Bone marrow (tissue), 2 donors: ENCODE data around the gene MLX.
"Not testable (repeated sequence)": the region's sequence is repeated elsewhere in the genome, so short reads cannot be mapped to it uniquely, and the experiment has no call there.

ENCODE experiments used
- DNase-seq, 2 donors: peaks; one replicate each; lab custom pipeline; 2025; lab: John Stamatoyannopoulos, UW

The MLX gene

DNA sequence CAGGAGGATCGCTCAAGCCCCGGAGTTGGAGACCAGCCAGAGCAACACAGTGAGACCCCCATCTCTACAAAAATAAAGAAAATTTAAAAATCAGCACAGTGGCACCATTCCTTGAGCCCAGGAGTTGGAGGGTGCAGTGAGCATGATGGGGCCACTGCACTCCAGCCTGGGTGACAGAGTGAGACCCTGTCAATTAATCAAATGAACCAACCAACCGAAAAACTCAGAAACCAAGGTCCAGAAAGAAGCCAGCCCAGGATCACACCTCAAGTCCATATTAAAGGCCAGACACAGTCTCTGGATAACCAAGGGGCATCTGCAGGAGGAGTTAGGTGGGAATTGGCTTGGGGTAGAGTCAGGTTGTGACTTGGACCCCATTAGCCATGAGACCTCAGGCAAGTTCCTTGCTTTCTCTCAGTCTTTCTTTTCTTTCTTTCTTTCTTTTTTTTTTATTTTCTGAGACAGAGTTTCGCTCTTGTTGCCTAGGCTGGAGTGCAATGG lies 11.7 kb upstream of the MLX start:
- no peak for DNase-seq

DNA sequence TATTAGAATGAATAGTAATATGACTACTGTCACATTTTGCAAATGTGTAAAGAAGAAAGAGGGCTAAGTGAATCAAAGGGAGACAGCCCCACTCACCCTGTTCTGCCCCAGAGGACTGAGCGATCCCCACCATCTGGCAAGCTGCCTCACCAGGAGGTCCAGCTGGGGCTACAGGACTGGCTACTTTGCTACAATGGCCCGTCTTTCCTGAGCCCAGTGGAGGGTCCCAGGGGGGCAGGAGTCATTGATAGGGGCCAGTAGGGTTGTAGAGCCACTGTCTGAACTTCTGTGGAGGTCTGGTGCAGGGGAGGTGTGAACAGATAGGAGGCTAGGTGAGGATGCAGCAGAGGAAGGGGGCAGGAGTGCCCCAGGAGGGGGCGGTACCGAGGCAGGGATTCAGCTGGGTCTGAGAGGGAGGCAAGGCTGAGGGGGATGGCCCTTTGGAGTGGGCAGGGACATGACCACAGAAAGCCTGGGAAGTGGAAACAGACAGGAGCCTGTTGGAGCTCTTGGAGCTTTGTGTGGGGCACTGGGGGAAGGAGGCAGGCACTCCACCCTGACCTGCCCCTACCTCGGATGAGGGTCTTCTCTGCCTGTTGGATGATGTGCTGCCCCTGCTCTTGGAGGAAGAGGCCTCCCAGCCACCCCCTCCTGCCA lies 10.8 kb upstream of the MLX start:
- DNase-seq: not testable (repeated sequence)

DNA sequence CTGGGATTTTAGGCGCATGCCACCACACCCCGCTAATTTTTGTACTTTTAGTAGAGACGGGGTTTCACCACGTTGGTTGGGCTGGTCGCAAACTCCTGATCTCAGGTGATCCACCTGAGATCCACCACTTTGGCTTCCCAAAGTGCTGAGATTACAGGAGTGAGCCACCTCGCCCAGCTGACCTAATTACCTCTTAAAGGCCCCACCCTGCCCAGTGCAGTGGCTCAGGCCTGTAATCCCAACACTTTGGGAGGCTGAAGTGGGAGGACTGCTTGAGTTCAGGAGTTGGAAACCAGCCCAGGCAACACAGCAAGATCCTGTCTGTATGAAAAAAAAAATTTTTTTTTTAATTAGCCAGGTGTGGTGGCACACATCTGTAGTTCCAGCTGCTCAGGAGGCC lies 7.8 kb upstream of the MLX start:
- DNase-seq: no peak

DNA sequence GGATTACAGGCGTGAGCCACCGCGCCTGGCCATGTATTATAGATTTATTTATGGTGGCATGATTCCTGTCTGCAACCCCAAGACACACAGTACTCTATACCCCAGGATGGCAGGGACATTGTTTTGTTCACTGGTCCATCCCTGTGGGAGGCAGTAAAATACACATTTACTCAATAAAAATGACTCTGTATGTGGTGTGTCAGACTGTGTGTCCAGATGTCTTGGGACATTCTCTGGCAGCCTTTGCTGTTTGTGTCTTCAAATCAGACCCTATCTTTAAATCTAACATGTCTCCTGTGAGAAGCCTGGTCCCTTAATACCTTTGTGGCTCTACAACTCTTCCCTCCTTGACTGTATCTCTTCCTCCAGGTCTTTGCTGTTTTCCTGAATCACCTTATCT lies 6.7 kb upstream of the MLX start:
- no peak for DNase-seq

DNA sequence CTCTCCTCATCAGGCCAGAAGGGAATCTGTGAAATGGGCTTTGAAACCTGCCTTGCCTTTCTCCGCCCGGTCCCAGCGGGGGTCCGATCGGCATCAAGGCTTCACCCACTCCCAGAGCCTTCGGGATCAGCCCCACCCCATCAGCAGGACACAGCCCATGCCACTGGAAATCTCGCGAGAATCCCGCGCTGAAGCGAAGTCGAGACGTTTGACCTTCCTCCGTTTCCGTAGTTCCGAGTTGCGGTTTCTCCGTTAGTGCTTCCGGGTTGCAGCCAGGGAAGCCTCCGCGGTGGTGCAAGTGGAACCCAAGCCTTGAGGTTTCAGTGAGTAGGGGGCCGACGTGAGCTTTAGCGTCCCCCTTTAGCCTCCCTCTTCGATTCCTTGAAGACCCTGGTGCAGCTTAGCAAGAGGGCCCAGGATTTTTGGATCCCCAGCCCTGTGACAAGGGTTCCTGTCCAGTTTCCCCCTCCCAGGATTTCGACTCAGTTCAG lies 5.0 kb upstream of the MLX start, which contains the start of gene COASY:
COASY (plus strand) TSS at position 252 of the 491 bp plus-strand sequence. CDS start 475 bp downstream, outside the sequence.
- peak; percentile 83 to 91 for DNase-seq

DNA sequence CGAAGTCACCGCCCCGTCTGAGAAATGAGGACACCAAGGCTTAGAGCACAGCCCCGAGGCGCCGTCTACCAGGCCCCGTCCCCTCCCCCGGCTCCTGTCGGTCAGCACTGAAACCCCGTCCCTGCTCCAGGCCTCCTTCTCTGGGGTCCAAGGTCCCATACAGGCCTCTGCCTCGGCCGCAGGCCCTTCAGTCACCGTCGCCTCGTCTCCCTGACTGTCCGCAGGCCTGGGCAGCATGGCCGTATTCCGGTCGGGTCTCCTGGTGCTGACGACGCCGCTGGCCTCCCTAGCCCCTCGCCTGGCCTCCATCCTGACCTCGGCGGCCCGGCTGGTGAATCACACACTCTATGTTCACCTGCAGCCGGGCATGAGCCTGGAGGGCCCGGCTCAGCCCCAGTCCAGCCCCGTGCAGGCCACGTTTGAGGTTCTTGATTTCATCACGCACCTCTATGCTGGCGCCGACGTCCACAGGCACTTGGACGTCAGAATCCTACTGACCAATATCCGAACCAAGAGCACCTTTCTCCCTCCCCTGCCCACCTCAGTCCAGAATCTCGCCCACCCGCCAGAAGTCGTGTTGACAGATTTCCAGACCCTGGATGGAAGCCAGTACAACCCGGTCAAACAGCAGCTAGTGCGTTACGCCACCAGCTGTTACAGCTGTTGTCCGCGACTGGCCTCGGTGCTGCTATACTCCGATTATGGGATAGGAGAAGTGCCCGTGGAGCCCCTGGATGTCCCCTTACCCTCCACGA lies 4.3 kb upstream of the MLX start:
- no peak for DNase-seq

DNA sequence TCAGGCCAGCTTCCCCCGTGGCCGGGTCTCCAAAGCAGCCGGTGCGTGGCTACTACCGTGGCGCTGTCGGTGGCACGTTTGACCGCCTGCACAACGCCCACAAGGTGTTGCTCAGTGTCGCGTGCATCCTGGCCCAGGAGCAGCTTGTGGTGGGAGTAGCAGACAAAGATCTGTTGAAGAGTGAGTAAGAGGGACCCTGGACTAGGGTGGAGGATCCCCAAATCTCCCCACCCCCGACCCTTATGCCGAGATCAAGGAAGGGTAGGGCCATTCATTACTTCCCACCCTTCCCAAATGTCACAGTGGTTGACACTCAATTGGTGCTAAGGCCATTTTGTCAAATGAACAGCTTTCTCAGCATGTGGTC lies 3.8 kb upstream of the MLX start:
- no peak for DNase-seq

DNA sequence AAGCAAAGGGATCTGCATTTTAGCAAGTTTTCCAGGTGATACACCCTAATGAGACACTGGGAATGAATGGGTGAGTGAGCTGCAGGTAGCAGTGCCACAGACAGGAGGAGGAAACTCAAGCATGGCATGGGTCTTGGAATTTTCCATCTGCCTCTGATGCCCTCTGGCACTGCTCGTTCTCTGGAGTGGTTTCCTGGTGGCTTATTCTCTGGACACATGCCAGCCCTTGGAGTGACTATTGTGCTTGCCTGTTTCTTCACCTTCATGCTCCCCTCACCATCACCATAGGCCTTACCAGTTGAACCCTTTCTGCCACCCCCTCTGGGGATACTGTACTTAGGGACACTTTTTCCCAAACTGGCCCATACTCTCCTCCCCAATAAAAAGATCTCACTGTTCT lies 3.4 kb upstream of the MLX start:
- DNase-seq: no peak

DNA sequence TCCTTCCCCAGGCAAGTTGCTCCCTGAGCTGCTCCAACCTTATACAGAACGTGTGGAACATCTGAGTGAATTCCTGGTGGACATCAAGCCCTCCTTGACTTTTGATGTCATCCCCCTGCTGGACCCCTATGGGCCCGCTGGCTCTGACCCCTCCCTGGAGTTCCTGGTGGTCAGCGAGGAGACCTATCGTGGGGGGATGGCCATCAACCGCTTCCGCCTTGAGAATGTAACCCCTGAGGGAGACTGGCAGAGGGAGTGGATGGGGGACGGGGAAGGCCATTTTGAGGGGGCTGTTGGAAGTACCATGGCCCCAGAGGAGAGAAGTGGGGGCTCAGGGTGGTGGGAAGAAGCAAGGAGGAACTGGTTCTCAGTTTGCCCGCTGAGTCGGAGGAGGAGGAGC lies 3.0 kb upstream of the MLX start:
- DNase-seq: no peak

DNA sequence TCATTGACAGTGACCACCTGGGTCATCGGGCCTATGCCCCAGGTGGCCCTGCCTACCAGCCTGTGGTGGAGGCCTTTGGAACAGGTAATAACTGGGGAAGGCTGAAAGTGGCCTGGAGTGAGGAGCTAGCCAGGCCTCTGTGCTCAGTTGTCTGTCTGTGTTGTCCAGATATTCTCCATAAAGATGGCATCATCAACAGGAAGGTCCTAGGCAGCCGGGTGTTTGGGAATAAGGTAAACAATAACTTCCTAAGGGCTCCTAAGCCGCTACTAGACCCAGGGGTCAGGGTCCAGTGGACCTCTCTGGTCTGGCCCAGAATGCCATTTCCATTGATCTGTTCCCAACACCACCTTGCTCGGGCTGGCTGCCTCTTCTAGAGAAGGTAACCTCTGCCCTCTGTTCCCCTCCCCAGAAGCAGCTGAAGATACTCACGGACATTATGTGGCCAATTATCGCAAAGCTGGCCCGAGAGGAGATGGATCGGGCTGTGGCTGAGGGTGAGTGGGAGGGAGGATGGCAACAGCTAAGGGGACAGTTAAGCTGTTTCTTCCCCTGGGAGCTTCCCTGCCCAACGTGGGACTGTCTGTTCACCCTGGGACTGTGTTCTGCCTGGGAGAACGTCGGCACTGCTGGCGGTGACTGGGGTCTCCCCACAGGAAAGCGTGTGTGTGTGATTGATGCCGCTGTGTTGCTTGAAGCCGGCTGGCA lies 1.9 kb upstream of the MLX start:
- DNase-seq: no peak

DNA sequence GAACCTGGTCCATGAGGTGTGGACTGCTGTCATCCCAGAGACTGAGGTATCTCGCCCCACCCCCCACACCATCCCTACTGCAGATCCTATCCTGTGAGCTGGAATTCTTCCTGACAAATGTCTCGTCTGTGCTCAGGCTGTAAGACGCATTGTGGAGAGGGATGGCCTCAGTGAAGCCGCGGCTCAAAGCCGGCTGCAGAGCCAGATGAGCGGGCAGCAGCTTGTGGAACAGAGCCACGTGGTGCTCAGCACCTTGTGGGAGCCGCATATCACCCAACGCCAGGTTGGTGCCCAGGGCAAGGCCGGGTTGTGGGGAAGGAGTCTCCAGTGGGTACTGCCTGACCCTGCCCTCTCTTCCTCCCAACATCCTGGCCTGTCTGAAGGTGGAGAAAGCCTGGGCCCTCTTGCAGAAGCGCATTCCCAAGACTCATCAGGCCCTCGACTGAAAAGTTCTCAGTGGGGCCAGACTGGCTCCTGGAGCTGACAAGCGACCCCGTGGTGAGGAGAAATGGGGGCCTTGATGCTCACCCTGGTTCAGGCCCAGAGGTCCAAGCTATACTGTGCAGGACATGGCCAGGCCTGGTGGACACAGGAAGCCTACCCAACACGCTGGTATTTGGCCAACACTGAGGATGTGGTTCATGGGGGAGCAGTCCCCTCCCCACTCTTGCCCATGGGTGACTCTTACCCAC lies 1.2 kb upstream of the MLX start:
- no peak for DNase-seq

DNA sequence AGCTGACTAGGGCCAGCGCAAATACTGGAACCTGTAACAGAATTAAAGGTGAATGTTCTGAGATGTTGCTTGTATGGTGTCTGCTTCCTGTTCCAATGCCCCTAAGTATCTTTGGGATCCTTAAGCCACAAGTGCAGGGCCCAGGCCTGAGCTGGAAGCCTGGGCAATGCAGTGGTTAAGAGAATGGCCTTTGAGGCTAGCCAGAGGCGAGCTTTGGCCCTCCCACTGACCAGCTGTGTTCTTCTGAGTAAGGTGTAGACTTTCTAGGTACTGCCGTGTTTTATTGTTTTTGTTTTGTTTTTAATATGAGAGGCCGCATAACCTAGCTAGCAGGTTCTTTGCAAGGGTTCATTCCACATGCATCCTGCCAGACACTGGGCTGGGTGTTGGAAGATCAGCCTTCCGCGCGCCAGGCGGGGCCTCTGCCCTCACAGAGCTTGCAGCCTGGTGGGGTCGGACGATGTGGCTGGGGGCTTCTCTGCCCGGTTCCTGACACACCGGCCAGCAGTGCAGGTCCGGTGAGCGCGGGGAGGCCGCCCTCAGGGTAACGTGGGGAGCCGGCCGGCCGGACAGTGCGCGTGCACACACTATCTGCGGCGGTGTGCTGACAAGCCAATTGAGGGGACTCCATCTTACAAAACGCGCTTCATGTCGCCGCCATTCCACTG lies 551 bp upstream of the MLX start:
- no peak for DNase-seq

DNA sequence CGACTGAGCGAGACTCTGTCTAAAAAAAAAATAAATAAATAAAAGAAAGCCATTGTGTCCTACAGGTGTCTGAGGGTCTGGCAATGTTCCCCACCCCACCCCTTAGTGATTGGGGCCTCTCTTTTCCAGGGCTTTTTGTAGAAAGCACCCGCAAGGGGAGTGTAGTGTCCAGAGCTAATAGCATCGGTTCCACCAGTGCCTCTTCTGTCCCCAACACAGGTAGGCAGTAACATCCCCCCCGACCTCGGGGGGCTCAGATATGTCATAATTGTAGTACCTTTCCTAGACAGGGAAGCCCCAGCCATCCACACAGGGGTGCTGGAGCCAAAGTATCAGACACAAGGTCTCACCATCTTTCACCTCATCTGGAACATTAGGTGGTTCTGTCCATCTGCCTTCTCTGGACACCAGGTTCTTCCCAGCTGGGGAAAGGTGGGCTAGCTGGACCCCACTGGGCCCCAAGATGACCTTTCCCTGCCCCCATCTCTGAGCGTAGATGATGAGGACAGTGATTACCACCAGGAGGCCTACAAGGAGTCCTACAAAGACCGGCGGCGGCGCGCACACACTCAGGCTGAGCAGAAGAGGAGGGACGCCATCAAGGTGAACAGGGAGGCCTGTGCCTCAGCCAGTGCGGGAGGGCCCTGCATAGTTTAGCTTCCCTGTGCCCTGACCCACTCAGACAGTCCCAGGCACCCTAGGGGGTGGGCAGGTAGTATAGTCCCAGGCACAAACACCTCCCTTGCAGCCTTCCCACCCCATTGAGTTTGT lies 1.6 kb downstream of the MLX start:
- no peak for DNase-seq

DNA sequence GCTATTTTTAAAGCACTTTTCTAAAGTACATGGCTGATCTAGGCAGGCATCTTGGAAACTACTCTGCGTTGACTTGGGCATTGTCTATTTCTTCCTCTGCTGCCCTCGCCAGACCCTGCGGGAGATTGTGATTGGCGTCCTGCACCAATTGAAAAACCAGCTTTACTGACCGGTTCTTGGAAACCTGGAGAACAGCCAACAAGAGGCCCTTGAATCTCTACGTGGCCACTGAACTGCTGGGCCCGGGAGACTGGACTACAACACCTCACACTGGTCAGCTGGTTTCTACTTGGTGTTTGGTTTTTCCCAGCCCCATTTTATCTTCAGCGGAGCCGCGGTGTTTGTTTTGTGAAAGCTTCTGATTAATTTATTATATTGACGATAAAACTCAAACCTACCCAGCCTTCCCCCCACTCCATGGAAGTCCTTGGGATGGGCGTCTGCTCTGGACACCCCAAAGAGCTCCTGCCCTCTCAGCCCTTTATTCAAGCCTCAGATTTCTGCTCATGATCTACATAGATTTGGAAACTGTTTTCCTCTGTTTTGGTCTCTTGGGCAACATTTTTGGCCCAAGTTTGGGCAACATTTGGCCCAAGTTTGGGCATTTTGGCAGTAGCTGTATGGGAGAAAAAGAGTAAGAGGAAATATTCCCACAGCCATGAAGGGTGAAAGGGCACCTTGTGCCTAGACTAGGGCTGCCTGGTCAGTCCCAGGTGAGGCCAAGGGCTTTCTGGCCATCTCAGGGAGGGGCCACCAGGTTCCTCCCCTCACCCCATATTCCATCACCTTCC lies 4.7 kb downstream of the MLX start:
- DNase-seq: no peak

DNA sequence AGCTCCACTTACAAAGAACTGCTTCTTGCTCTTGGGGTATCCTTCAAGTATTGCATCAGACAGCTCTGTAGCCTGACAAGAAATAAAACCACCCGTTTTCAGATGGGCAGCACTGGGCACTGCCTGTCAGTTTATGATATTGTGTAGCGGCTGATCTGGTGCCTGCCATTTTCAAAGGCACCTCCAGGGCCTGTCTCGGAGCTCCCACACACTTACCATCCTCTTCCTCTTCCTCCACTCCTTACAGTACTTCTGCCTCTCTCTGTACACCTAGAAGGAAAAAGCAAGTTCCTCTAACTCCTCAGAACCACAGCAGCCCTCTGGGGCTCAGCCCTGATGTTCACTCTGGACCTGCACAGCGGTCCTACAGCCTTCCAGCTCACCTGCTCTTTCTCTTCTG lies 6.2 kb downstream of the MLX start:
- no peak for DNase-seq

DNA sequence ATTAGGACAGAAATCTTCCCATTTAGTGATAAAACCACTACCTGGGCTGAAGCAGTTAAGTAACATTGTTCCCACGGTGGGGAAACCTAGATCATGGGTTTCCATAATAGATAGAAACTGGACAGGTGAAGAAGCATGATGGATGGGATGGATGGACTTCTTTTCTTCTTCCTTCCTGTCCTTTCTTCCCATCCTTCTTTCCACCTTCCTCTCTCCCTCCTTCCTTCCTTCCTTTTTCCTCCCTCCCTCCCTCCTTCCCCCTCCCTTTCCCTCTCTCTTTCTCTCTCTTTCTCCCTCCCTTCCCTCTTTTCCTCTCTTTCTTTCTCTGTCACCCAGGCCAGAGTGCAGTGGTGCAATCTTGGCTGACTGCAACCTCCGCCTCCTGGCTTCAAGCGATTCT lies 7.6 kb downstream of the MLX start:
- no peak for DNase-seq

DNA sequence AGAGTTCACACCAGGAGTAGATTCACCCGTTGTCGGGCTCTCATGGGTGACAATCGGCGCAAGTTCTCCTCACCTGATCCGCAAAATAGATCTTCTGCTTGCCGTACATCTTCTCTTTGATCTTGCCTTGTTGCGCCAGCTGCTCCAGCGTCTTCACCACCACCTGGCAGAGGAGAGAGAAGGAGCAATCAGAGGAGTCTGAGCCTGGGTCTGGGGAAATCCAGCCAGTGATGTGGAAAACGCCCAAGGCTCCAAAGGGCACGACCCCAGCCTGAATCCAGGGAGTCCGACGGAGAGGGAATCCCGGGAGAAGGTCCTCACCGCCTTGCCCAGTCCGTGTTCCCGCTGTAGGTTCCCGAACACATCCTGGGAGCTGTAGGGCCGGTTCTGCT lies 10.2 kb downstream of the MLX start:
- no peak for DNase-seq

DNA sequence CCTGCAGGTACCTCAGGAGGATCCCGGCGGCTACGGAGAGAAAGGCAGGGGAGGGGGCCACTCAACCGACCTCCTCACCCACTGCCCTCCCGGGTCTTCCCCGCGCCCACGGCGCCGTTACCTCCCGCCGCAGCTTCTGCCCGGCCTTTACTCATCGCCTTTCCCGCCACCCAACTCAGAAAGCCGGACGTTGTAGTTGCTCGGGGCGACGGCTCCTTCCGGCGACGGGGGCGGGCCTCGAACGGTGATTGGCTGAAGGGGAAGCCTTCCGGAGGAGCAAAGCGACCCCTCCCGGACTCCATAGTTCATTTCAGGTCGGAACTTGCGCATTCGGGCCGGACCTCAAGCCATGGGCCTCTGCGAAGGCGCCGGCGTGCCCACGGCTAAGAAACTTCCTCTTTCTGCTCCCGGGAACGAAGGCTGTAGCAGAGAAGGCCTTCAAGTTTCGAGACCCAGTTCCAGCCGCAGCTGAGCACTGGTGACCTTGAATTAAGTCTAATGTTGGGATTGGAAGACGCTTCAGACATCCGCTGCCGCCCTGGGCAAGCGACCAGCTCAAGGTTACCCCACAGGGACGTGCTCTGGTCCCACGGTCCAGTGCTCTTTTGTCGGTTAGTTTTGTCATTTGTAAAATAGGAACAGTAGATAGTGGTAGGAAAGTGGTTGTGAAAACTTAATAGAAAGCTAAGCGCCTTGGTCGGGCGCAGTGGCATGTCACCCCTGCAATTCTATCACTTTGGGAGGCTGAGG lies 10.8 kb downstream of the MLX start, which contains the start of gene PSMC3IP:
PSMC3IP (minus strand) TSS at position 198 of the 750 bp plus-strand sequence; CDS start at position 155, 43 bp downstream.
- DNase-seq: peak; percentile 79 to 91

DNA sequence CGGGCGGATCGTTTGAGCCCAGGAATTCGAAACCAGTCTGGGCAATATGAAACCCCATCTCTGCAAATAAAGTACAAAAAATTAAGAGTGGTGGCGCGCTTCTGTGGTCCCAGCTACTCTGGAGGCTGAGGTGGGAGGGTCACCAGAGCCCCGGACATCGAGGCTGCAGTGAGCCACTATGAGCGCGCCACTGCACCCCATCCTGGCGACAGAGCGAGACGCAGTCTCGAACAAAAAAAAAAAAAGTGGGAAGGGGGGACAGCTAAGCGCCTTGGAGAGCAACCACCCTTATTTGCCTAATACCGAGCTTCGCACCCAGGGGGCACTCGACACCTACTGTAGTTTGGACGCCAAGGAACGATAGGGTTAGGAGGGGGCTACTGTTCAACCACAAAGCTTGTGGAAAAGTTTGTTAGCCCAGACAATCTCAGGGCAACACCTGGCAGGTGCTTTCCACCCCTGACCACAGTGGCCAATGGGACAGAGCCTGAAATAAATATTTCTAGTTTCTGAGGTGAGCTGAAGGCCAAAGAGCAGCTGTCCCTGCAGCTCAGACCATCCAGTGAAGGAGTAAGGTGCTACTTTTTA lies 11.5 kb downstream of the MLX start:
- DNase-seq: peak; percentile 34 to 66
